Uterus (tissue), 2 donors: ENCODE measurements around the gene DGCR2.

Experiments used
- CTCF ChIP-seq, 4 experiments: fragments of 200-600 bp in 2 of 4; fragments of 450-650 bp in 2 of 4; sonication (generic) in 2 of 4; IDR thresholded peaks; one replicate each; pipeline ENCODE4 v1.5.1; 2016 to 2019; ENCODE audit warnings: antibody characterized with exemption in 4 of 4, mild to moderate bottlenecking in 2 of 4, moderate library complexity in 1 of 4
- POLR2A ChIP-seq, 2 donors: fragments of 450-650 bp; IDR thresholded peaks; one replicate each; pipeline ENCODE4 v1.6.1; 2016; ENCODE audit warnings: antibody characterized with exemption in 2 of 2, mild to moderate bottlenecking in 1 of 2, moderate library complexity in 1 of 2

- no peak for TF ChIP-seq CTCF (IDR thresholded peaks at IDR 0.05)
- no peak for TF ChIP-seq POLR2A (IDR thresholded peaks at IDR 0.05)
Observed at GRCh38 chr22:19096555-19096954, 25.7 kb downstream of the DGCR2 start.
